Endothelial cell of umbilical vein (primary cell): ENCODE measurements around the gene FAR1.
"Not testable (repeated sequence)": the region's sequence is repeated elsewhere in the genome, so short reads cannot be mapped to it uniquely, and the experiment has no call there.

Source experiments
- CTCF ChIP-seq, 2 donors: IDR thresholded peaks; 1 replicate in 1 of 2; 2 replicates in 1 of 2; pipeline ENCODE4 v1.5.1; 2011; ENCODE audit warnings: low read length in 2 of 2, mild to moderate bottlenecking in 2 of 2, moderate library complexity in 2 of 2, control low read depth in 1 of 2, inconsistent platforms in 1 of 2, low read depth in 1 of 2; ENCODE audit not compliant: insufficient read depth in 1 of 2; ENCODE audit errors: extremely low read depth in 1 of 2
- EZH2 ChIP-seq: IDR thresholded peaks from 2 replicates; pipeline ENCODE4 v1.6.1; 2012; ENCODE audit warnings: borderline replicate concordance, low read depth, mild to moderate bottlenecking, moderate library complexity, low read length, inconsistent platforms; ENCODE audit not compliant: severe bottlenecking
- MAX ChIP-seq: IDR thresholded peaks from 2 replicates; pipeline ENCODE4 v1.6.1; 2011; ENCODE audit not compliant: insufficient read depth, insufficient read length
- POLR2A ChIP-seq: IDR thresholded peaks from 2 replicates; pipeline ENCODE4 v1.6.1; 2012; ENCODE audit warnings: low read depth, mild to moderate bottlenecking, control low read depth, low read length
- POLR2AphosphoS5 ChIP-seq: IDR thresholded peaks from 2 replicates; pipeline ENCODE4 v1.6.1; 2012; ENCODE audit warnings: low read depth, mild to moderate bottlenecking, control low read depth, low read length, moderate library complexity; ENCODE audit not compliant: insufficient read depth

GRCh38 chr11:13628634-13629033, 39.8 kb upstream of the FAR1 start:
- not testable (repeated sequence) for TF ChIP-seq CTCF (IDR thresholded peaks at IDR 0.05; ENCODE audit: extremely low read depth in 1 of 2, insufficient read depth in 1 of 2, low read depth in 1 of 2, low read length in 2 of 2); POLR2A; EZH2; MAX; POLR2AphosphoS5
